Activated naive CD4-positive, alpha-beta T cell treated with anti-CD3 and anti-CD28 coated beads, Interleukin-2, amount 50 U/mL, for 24 hours (primary cell): ENCODE results near the gene GTPBP3.
"Not testable (repeated sequence)": the region's sequence is repeated elsewhere in the genome, so short reads cannot be mapped to it uniquely, and the experiment has no call there.

Experiments used
- H3K27ac Mint-ChIP-seq: one replicate; pipeline ENCODE4 v1.8.0; 2021; ENCODE audit warnings: mild to moderate bottlenecking, mixed read lengths
- H3K27me3 Mint-ChIP-seq: one replicate; pipeline ENCODE4 v1.8.0; 2021; ENCODE audit warnings: mixed read lengths
- H3K36me3 Mint-ChIP-seq: one replicate; pipeline ENCODE4 v1.8.0; 2021; ENCODE audit warnings: mixed read lengths
- H3K4me1 Mint-ChIP-seq: one replicate; pipeline ENCODE4 v1.8.0; 2021; ENCODE audit warnings: mixed read lengths
- H3K4me3 Mint-ChIP-seq: one replicate; pipeline ENCODE4 v1.8.0; 2021; ENCODE audit warnings: mild to moderate bottlenecking, mixed read lengths
- H3K9me3 Mint-ChIP-seq: one replicate; pipeline ENCODE4 v1.8.0; 2021; ENCODE audit warnings: mixed read lengths

The GTPBP3 gene, protein sequence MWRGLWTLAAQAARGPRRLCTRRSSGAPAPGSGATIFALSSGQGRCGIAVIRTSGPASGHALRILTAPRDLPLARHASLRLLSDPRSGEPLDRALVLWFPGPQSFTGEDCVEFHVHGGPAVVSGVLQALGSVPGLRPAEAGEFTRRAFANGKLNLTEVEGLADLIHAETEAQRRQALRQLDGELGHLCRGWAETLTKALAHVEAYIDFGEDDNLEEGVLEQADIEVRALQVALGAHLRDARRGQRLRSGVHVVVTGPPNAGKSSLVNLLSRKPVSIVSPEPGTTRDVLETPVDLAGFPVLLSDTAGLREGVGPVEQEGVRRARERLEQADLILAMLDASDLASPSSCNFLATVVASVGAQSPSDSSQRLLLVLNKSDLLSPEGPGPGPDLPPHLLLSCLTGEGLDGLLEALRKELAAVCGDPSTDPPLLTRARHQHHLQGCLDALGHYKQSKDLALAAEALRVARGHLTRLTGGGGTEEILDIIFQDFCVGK

DNA sequence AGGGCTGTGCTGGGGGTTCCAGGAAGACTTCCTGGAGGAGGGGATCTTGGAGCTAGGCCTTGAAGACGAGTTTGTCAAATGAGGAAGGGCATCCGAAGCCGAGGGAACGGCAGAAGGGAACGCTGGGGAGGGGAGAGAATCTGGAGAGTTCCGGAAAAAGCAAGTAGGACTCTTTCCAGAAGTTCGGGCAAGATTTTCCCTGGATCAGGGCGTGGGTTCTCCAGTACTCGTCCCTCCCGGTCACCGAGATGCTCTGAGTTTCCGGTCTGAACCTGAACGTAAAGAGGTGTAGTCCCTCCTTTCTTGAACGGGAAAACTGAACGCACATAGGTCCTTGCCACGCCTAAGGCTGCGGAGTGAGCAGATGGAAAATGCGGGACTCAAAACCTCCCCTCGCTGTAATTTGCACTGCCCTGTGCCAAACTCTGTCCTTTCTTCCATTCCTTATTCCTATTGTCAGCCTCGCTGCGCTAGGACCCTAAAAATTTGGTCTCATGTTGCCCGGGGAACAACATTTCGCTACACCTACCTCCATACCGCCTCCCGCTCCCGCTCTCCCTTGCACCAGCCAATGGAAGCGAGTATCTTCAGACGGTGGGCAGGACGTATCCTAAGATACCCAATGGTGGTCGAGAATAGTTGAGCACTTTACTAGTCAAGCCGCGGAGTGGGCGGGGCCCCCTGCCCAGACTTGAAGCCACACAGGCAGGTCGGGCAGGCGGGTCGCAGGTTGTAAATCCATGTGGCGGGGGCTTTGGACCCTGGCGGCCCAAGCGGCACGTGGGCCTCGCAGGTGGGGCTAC lies at the start of gene GTPBP3:
GTPBP3 (plus strand) TSS at position 682 of the 803 bp plus-strand sequence; CDS start at position 741, 59 bp downstream.
- Mint-ChIP-seq H3K27me3 (no peaks in the 10 kb centered on the region), H3K9me3 (no peaks in the 10 kb centered on the region), H3K36me3 (no peaks in the 10 kb centered on the region), H3K27ac (peak within 1 kb of the TSS; percentile 84), H3K4me3 (peak within 1 kb of the TSS; percentile 88), H3K4me1 (peaks cover 26% of the 10 kb centered on the region)

DNA sequence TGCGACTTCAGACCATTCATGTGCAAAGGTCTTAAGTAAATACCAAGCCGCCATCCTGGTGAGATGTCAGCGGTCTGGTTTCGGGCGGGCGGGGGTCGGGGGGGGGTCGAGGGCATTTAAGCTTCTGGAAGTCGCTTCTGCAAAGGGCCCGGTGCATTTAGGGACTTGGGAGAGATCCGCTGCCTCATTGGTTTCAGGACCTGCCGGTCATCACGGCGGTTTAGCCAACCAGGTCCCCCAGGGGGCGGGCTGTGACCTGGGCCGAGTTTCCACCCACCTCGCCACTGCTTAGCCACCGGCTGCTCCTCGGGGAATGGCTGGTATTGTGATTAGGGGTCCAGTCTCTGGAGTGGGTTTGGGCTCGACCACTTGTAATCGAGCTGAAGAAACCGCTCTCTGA lies 47.9 kb upstream of the GTPBP3 start:
- no peaks in the 10 kb centered on the region for H3K36me3 Mint-ChIP-seq
- H3K27ac Mint-ChIP-seq: no peak overlapping the region
- no peaks in the 10 kb centered on the region for H3K9me3 Mint-ChIP-seq
- H3K27me3 Mint-ChIP-seq: no peaks in the 10 kb centered on the region
- no peaks in the 10 kb centered on the region for H3K4me1 Mint-ChIP-seq
- H3K4me3 Mint-ChIP-seq: no peak overlapping the region

DNA sequence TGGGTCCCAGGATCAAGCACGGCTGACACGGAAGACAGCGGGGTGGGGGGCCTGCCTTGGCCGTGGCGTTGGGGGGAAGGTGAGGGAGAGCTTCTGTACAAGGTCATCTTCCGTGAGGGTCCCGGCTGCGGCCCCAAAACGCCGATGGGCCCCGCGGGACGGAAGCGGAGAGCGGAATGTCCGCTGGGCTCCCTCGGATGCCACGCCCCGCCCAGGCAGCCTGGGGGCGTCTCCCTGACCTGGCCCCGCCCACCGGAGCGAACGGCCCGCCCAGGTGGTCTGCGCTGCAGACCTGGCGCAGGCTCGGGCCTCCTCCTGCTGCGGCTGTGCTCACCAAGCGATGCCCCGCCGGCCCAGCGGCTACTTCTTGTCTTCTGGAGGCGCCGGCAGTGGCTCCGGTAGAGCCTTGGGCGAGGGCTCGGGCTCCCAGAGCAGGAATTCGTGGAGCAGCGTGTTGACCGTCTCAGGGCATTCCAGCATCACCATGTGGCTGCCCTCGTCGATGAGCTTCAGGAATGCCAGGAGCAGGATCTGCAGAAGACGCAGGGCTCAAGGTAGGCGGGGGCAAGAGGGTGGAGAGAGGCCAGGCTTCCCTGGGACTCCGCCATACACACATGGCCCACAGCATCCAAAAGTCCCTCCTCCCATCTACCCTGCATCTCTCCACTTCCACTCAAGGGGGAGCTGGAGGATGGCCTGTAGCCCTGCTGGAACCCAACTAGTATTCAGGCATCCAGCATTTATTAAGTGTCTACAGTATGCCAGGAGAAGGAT lies 44.9 kb upstream of the GTPBP3 start:
- Mint-ChIP-seq H3K4me3 (peak overlapping the region; percentile 84), H3K9me3 (no peaks in the 10 kb centered on the region), H3K4me1 (no peaks in the 10 kb centered on the region), H3K27me3 (no peaks in the 10 kb centered on the region), H3K27ac (peak overlapping the region; percentile 56), H3K36me3 (no peaks in the 10 kb centered on the region)

DNA sequence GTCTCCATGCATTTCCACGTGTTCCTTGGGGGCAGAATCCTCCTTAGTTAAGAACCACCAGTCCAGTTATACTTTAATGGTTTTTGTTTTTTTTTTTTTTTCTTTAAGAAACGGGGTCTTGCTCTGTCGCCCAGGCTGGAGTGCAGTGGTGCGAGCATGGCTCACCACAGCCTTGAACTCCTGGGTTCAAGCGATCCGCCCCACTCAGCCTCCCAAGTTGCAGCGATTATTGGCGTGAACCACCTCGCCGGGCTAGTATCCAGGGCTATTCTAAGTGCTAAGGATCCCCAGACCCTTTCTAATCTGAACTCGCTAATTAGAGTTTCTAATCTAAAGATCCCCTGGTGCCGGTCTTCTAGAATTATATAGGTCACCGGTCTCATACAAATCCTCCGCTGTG lies 43.7 kb upstream of the GTPBP3 start:
- Mint-ChIP-seq H3K36me3 (no peaks in the 10 kb centered on the region), H3K9me3 (no peaks in the 10 kb centered on the region), H3K4me3 (no peak overlapping the region), H3K27me3 (no peaks in the 10 kb centered on the region), H3K4me1 (no peaks in the 10 kb centered on the region), H3K27ac (no peak overlapping the region)

DNA sequence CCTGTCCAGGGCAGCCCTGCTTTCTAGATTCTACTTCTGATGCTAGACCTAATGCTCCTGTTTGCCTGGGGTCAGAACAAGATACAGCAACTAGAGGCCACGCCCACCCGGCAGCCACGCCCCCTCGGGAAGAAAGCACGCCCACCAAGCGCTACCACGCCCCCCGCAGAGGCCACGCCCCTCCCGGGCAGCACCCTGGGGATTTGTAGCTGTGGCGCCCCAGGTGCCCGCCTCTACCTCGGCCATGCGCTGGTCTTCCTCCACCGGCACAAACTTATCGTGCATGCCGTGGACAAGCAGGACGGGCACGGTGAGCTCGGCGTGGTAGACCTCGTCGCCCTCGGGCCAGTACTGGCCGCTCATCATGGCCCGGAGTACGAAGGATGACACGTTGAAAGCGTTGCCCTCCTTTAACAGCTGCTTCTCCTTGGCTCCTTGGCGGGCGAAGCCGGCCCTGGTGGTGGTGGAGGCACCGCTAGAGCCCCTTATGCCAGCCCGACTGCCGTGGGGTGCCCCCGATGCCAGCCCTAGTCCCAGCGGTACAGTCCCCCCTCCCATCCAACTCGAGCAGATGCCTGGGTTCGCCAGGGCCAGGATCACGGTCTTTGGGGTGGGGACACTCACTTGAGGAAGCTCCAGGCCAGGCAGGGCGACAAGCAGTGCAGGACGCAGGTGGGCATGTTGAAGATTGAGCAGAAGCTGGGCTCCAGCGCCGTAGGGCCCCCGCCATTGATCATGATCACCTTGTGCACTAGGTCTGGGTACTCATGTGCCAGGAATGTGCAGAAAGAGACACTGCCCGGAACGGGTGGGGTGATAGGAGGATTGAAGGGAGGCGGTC lies 43.1 kb upstream of the GTPBP3 start:
- no peak overlapping the region for H3K4me3 Mint-ChIP-seq
- no peak overlapping the region for H3K27ac Mint-ChIP-seq
- H3K9me3 Mint-ChIP-seq: no peaks in the 10 kb centered on the region

DNA sequence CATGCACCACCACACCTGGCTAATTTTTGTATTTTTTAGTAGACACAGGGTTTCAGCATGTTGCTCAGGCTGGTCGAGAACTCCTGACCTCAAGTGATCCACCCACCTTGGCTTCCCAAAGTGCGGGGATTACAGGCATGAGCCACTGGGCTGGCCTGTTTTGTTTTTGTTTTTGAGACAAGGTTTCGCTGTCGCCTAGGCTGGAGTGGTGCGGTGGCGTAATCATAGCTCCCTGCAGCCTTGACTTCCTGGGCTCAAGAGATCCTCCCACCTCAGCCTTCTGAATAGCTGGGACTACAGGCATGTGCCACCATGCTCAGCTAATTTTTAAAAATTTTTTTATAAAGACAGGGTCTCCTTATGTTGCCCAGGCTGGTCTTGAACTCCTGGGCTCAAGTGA lies 41.8 kb upstream of the GTPBP3 start:
- not testable (repeated sequence) for H3K27me3 Mint-ChIP-seq, H3K4me3 Mint-ChIP-seq, H3K36me3 Mint-ChIP-seq, H3K9me3 Mint-ChIP-seq, H3K27ac Mint-ChIP-seq, H3K4me1 Mint-ChIP-seq

More for the DNA sequence above, 43.1 kb upstream of the GTPBP3 start:
- Mint-ChIP-seq H3K36me3 (no peaks in the 10 kb centered on the region), H3K27me3 (no peaks in the 10 kb centered on the region), H3K4me1 (no peaks in the 10 kb centered on the region)

DNA sequence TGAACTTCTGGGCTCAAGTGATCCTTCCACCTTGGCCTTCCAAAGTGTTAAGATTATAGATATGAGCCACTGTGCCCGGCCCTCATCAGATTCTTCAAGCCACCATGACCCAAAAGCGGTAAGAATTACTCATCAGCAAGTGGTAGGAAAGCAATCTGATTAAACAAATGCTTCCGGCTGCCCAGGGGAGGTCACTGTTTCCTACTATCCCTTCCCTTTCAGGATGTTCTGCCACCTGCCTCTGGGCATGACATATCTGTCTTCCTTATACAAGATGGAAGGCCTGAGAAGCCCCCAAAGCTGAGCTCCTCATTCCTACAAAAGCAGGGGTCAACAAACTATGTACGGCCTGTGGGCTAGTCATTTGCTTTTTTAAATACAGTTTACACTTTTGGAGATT lies 41.1 kb upstream of the GTPBP3 start:
- Mint-ChIP-seq H3K36me3 (no peaks in the 10 kb centered on the region), H3K4me3 (no peak overlapping the region), H3K9me3 (no peaks in the 10 kb centered on the region), H3K27me3 (no peaks in the 10 kb centered on the region), H3K4me1 (no peaks in the 10 kb centered on the region), H3K27ac (no peak overlapping the region)

DNA sequence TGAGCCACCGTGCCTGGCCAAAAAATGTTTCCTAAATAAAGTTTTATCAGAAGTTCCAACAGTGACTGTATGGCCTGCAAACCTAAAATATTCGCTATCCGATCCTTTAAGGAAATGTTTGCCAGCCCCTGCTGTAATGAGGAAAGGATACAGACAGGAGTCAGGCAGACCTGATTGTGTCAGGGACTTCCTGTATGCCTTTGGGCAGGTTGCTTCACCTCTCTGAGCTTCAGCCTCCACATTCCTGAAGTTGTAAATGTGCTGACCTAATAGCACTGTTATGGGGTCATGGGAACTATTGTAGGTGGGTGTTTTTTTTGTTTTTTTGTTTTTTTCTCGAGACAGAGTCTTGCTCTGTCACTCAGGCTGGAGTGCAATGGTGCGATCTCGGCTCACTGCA lies 40.4 kb upstream of the GTPBP3 start:
- H3K27me3 Mint-ChIP-seq: no peaks in the 10 kb centered on the region
- H3K9me3 Mint-ChIP-seq: no peaks in the 10 kb centered on the region
- no peak overlapping the region for H3K27ac Mint-ChIP-seq
- H3K4me3 Mint-ChIP-seq: no peak overlapping the region
- H3K4me1 Mint-ChIP-seq: peaks cover 5% of the 10 kb centered on the region
- H3K36me3 Mint-ChIP-seq: no peaks in the 10 kb centered on the region

DNA sequence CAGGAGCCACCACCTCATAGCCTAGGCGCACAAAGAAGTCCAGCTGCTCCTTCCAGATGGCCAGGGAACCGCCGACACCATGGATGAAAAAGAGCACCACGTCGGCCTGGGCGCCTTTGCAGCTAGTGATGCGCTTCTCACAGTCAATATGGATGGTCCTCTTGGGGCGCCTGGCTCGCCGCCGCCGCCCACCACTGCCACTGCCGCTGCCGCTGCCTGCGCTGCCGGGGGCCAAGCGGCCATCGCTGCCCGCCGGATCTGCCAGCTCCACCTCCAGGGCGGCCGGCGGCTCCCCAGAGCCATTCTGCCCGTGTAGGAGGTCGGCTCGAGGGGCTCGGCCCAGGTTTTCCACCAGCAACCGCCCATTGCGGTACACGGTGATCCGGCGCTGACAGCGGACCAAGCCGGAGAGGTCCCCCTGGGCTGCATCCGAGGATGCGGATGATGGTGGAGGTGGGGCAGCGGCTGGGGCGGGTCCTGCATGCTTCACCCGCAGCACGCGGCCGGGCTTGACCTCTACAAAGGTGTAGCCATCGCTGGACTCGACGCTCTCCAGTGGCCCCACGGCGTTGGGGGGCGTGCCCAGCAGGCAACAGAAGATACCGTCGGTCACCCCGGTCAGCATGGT lies 36.2 kb upstream of the GTPBP3 start:
- Mint-ChIP-seq H3K27ac (no peak overlapping the region), H3K9me3 (no peaks in the 10 kb centered on the region), H3K4me1 (peaks cover 29% of the 10 kb centered on the region), H3K4me3 (no peak overlapping the region), H3K27me3 (no peaks in the 10 kb centered on the region), H3K36me3 (no peaks in the 10 kb centered on the region)

DNA sequence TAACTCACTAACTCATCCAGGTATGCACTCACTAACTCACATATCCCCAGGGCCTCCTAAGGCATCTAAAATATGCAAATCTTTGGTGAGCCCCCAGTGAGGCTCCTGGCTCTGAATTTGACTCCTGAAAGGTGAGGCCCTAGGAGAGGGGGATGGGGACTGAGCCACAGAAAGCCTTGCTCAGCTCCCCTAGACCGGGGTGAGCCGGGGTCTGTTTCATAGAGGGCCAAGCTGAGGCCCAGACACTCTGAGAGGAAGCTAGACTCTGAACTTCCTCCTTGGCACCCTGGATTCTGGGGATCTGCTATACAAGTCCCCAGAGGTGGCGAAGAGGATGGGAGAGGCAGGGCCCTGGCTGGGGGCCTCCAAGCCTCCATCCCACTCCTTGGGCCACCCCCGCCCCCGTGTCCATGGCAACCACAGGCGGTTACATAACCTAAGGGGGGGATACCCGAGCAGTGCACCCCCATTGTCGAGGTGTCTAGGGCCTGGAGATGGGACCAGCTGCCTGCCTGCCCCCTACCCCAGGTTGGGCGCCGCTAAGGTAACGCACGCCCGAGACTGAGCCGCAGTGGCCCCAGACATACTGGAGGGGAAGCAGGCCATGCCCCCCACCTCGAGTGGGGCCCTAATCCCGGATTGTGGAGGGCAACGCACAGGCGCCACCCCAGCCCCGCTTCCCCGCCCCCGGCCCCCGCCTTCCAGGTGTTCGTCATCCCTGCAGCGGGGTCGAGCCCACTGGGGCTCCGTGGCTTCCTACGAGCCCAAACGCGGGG lies 34.8 kb upstream of the GTPBP3 start:
- peaks cover 37% of the 10 kb centered on the region for H3K4me1 Mint-ChIP-seq
- H3K27ac Mint-ChIP-seq: peak overlapping the region; percentile 30
- no peaks in the 10 kb centered on the region for H3K27me3 Mint-ChIP-seq
- H3K4me3 Mint-ChIP-seq: peak overlapping the region; percentile 78
- H3K36me3 Mint-ChIP-seq: no peaks in the 10 kb centered on the region
- H3K9me3 Mint-ChIP-seq: no peaks in the 10 kb centered on the region

DNA sequence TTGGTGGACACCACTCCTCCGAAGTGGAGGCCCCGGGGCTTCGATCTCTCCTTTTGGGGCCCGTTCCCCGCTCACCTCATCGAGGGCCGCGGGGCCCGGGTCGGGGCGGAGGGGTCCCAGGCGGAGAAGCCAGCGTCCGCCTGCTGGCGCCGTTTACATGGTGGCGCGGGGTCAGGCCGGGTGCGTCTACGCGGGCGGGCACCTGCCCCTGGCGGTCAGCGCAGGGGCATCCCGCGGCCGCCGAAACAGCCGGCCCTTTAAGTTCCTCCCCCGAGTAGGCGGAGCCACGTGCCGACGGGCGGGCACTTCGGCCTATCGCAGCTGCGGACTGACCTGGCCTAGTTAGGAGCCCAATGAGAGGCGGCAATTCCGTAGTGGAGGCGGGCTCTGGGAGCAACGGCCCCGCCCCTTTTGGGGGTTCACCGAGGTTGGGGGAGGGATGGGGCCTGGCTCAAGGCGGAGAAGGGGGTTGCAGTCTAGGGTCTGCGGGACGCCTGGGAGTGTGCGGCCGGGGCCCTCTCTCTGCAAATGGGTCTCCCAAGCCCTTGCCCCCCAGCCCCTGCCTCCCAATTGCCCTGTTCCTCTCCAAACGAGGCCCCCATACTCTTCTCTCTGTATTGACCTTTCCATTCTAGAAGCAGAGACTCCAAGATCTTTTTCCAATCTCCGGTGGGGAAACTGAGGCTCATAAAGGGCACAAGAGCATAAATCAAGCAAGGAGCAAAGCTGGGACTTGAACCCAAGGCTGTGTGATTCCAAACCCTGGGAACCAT lies 34.0 kb upstream of the GTPBP3 start, which contains the start of gene ABHD8:
ABHD8 (minus strand) TSS at position 259 of the 773 bp plus-strand sequence. CDS start 1,809 bp downstream, outside the sequence.
- peak within 1 kb of the TSS; percentile 78 for H3K4me3 Mint-ChIP-seq
- no peaks in the 10 kb centered on the region for H3K9me3 Mint-ChIP-seq
- H3K27me3 Mint-ChIP-seq: no peaks in the 10 kb centered on the region
- peak within 1 kb of the TSS; percentile 30 for H3K27ac Mint-ChIP-seq
- no peaks in the 10 kb centered on the region for H3K36me3 Mint-ChIP-seq
- peaks cover 43% of the 10 kb centered on the region for H3K4me1 Mint-ChIP-seq

DNA sequence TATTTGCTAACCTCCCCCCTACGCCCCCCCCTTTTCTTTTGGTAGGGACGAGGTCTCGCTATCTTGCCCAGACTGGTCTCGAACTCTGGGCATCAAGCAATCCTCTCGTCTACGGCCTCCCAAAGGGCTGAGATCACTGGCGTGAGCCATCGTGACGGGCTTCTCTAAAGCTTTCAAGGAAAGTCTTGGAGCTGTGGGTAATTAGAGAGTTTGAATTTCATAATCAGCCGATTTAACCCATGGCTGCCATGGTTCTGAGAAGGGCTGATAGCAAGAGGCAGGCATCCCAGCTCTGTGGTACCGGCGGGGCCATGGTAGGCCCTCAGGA lies 33.4 kb upstream of the GTPBP3 start:
- H3K4me3 Mint-ChIP-seq: peak overlapping the region; percentile 78
- H3K36me3 Mint-ChIP-seq: no peaks in the 10 kb centered on the region
- H3K27me3 Mint-ChIP-seq: no peaks in the 10 kb centered on the region
- peaks cover 43% of the 10 kb centered on the region for H3K4me1 Mint-ChIP-seq
- H3K27ac Mint-ChIP-seq: no peak overlapping the region
- H3K9me3 Mint-ChIP-seq: no peaks in the 10 kb centered on the region
